GM19025 (cell line): Measurements from ENCODE around the gene SUOX.
"Not testable (repeated sequence)": the region's sequence is repeated elsewhere in the genome, so short reads cannot be mapped to it uniquely, and the experiment has no call there.

Experiments used
- ATAC-seq: cut with Tn5 transposase; IDR thresholded peaks from one replicate; pipeline ENCODE4 v1.9.1; 2021; ENCODE audit warnings: mild to moderate bottlenecking, low read depth, moderate library complexity; ENCODE audit not compliant: unreplicated experiment

The SUOX gene

DNA sequence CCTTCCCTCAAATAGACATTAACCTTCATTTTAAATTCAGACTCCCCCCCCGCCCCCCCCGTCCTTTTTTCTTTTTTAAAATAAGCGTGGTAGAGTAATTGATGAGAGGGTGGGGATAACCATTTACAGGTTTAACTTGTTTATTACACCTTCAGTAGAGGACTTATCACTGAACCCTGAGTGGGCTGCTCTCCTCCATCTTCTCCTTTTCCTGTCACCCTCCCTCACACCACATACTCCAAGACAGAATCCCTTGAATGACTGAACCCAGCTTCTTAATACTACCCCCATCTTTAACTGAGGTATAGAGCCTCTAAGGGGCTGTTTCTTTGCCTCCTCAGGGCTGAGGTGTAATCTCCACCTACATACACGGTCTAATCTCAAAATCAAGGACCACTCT is 20.1 kb downstream of the SUOX start:
- no peak for ATAC-seq

DNA sequence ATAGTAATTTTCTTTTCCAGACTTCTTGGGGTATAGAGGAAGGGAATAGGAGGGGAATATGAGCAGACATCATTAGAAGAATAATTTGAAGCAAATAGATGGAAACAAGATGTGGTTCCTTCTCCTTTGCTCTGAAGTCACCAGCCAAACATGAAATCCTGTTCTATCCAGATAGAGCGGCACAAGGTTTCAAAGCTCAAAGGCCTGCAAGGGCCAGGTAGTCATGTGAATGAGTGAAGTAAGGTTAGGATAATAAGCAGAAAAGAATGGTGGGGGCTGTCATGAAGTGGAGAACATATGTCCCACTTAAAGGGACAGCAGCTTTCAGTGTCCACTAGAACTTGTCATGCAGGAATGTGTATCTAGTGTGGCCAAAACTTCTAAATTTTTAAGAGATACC is 21.3 kb downstream of the SUOX start:
- ATAC-seq: no peak

- ATAC-seq: no peak
Observed at GRCh38 chr12:56020423-56021184, 23.5 kb downstream of the SUOX start, which contains the start of gene IKZF4. IKZF4 (plus strand) TSS chr12:56021043; CDS start chr12:56021494, 451 bp downstream.

DNA sequence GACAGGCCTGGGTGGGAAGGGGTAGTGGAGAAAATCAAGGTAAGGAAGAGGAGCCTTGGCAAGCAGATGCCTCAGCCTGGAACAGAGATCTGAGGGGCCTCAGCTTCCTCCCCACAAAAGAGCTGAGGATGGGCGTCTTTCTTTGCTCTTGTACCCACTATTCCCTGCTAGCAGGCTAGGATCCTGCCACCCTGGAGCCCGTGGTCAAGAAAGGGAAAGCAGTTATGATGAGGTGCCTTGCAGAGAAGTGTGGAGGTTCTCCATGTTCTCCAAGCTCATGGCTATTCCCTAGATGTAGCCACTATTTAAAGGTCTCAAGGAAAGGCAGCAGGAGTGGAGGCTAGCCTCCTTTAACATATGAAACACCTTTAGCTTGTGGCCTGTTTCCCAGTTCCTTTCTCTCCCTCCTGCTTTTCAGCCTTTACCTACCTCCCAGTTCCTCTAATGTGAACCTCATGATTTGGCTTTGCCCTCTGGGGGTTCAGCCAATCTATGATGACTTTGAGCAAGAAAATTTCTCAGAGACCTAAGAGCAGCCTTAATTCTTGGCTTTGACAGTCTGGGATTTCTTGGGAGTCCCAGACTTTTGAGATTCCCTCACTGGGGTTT is 24.9 kb downstream of the SUOX start:
- ATAC-seq: no peak

DNA sequence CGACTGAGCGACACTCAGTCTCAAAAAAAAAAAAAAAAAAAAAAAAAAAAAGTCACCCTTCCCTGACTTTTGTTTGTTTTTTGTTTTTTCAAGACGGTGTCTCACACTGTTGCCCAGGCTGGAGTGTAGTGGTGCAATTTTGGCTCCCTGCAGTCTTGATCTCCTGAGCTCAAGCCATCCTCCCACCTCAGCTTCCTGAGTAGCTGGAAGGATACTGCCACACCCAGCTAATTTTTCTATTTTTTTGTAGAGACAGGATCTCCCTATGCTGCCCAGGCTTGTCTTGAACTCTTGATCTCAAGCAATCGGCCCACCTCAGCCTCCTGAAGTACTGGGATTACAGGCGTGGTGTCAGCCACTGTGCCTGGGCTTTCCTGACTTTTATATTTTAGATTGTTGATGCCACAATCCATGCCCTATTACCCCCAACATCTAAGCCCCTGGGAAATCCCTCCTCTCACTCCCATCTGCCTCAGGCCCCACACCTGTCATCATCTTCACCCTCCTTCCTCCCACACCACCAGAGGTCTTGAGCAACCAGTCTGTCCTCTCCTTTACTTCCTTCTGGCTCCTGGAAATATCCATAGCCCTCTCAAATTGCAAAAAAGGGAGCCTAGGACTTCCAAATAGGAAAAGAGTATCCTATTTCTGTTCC is 31.6 kb downstream of the SUOX start:
- ATAC-seq: no peak

GRCh38 chr12:56029166-56029519 is 32.1 kb downstream of the SUOX start:
- ATAC-seq: no peak

DNA sequence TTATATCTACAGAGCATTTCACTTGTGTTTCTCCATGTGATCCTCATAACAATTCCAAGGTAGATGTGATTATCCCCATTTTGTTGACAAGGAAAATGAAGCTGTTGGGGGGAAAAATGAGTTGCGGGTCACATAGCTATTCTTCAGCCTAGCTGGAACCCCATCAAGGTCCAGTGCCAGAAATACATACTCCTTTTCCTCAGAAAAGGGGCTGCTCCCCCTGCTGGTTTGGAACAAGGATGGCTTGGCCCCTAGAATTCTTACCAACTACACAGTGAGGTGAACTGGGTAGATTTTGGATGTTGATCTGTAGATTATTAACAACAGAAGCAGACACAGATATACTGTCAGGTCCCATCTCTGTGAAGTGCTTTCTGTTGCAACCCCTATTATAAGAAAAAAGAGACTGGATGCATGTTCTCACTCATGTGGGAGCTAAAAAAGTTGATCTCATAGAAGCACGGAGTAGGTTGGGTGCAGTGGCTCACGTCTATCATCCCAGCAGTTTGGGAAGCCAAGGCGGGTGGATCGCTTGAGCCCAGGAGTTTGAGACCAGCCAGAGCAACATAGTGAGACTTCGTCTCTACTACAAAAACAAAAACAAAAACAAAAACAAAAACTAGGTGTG is 32.7 kb downstream of the SUOX start:
- ATAC-seq: no peak

DNA sequence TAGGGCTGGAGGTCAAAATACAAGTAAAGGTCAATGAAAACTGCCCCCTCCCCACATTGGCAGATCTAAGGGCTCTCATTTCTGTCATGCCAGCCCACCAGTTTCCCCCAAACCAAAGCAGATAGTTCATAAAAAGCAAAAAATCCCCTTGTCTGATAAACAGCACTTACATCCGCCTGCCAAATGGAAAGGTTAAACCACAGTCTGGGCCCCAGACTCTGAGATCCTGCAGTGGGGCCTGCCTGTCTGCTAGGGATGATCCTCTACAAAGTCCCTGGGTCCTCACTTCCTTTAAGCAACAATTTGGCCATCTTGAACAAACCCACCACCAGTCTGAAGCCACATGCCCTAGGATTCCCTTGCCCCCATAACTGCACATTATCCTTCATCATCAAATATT is 34.9 kb downstream of the SUOX start:
- no peak for ATAC-seq

DNA sequence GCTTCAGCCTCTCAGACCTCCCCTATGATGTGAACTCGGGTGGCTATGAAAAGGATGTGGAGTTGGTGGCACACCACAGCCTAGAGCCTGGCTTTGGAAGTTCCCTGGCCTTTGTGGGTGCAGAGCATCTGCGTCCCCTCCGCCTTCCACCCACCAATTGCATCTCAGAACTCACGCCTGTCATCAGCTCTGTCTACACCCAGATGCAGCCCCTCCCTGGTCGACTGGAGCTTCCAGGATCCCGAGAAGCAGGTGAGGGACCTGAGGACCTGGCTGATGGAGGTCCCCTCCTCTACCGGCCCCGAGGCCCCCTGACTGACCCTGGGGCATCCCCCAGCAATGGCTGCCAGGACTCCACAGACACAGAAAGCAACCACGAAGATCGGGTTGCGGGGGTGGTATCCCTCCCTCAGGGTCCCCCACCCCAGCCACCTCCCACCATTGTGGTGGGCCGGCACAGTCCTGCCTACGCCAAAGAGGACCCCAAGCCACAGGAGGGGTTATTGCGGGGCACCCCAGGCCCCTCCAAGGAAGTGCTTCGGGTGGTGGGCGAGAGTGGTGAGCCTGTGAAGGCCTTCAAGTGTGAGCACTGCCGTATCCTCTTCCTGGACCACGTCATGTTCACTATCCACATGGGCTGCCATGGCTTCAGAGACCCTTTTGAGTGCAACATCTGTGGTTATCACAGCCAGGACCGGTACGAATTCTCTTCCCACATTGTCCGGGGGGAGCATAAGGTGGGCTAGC is 37.7 kb downstream of the SUOX start:
- ATAC-seq: no peak

GRCh38 chr12:56037161-56037560 is 40.1 kb downstream of the SUOX start:
- no peak for ATAC-seq

- no peak for ATAC-seq
Observed at GRCh38 chr12:56038022-56038655, 41.1 kb downstream of the SUOX start.

GRCh38 chr12:56040151-56040550 is 43.1 kb downstream of the SUOX start:
- no peak for ATAC-seq

GRCh38 chr12:56040963-56041551 is 44.0 kb downstream of the SUOX start:
- ATAC-seq: no peak

DNA sequence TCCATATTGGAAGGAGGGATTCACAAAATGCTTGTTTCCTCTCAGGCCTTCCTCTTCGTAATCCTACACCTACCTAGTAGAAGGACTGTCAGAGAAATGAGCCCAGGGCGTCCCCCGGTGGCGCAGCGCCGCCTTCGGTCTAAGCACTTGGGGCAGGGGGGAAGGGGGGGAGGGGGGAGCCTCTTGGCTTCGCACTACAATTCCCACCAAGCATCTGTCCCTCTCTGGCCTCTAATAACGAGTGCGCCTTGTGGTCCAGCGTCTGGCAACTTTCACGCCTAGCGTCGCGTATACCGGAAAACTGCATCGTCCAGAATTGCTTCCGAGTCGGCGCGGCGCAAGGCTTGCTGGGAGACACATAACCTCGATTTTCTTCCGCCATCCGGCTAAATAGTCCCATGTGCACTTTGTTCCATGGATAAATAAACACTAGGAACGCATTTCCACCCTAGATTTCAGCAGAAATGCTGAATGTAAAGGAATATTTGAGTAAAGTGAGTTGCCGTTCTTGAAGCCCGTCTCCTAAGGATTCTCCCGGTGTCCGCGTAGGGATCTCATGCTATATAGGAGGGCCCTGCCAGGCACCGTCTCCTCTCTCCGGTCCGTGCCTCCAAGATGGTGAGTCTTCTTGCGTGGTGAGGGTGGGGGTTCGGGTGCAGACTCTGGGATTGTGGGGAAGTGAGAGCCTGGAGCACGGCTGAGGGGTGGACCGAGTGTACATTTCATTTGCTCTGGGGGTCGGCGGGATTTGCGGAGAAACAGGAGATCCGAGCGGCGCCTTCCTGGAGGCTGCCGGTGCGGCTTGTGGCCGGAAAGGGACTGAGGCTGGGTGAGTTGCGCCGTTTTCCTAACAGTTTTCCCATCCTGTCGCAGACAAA is 44.7 kb downstream of the SUOX start, which contains the start of gene RPS26:
TSS of gene RPS26 (plus strand) at position 367 of the 878 bp plus-strand sequence. CDS start at position 616, 249 bp downstream.
- ATAC-seq: peak; percentile 94

GRCh38 chr12:56042430-56042813 is 45.3 kb downstream of the SUOX start:
- not testable (repeated sequence) for ATAC-seq

DNA sequence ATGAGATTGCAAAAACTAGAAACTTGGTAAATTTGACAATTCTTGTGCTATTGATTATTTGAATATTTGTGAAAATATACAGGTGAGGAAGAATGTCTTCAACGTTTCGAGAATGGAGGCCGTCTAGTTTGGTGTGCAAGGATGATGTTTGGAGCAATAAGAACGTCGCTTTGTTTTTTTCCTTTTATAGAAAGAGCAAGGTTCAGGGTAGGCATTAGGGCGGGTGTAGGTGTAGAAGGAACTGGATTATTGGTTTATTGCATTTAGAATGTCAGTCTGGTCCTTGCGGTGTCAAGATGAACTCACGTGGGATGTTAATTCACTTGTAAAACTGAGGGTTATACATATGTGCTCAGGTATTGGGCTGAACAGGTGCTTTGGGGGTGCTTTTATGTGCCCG is 45.8 kb downstream of the SUOX start:
- ATAC-seq: no peak

- no peak for ATAC-seq
Observed at GRCh38 chr12:56046027-56046780, 49.1 kb downstream of the SUOX start.

- no peak for ATAC-seq
Observed at GRCh38 chr12:56053407-56053893, 56.4 kb downstream of the SUOX start.
